HepG2 (cell line): Measurements from ENCODE around the gene RASIP1. TPM values are rescaled to one million over a fixed set of nuclear protein-coding genes. Genes with fewer than 3 reads are reported as not detected.

Experiments used
- DNMT1 ChIP-seq: sonication (generic); formaldehyde crosslinking; IDR thresholded peaks from 2 replicates; pipeline ENCODE4 v1.5.1; 2020; ENCODE audit warnings: mild to moderate bottlenecking, missing genetic modification reagents
- REXO4 ChIP-seq: sonication (generic); formaldehyde crosslinking; IDR thresholded peaks from 2 replicates; pipeline ENCODE4 v1.8.0; 2022; ENCODE audit warnings: missing genetic modification reagents, mild to moderate bottlenecking, borderline replicate concordance
- SALL1 ChIP-seq: sonication (generic); formaldehyde crosslinking; IDR thresholded peaks from 2 replicates; pipeline ENCODE4 v1.8.0; 2022; ENCODE audit warnings: mild to moderate bottlenecking, missing genetic modification reagents
- SOX6 ChIP-seq, 2 experiments: fragments of 450-650 bp in 1 of 2; sonication (generic) in 1 of 2; formaldehyde crosslinking in 1 of 2; IDR thresholded peaks; 2 replicates each; pipeline versions ENCODE4 v1.4.0 to v1.6.1; 2017 to 2020; ENCODE audit warnings: antibody characterized with exemption in 1 of 2, mild to moderate bottlenecking in 1 of 2, missing genetic modification reagents in 1 of 2
- SP2 ChIP-seq: sonication (generic); formaldehyde crosslinking; IDR thresholded peaks from 2 replicates; pipeline ENCODE4 v1.5.1; 2020; ENCODE audit warnings: mild to moderate bottlenecking, missing genetic modification reagents
- YY1 ChIP-seq: IDR thresholded peaks from 2 replicates; pipeline ENCODE4 v1.6.1; 2011; ENCODE audit warnings: low read length, low read depth, moderate library complexity, mild to moderate bottlenecking; ENCODE audit not compliant: insufficient read depth, insufficient replicate concordance
- ZEB1 ChIP-seq: IDR thresholded peaks from 2 replicates; pipeline ENCODE4 v1.6.1; 2012; ENCODE audit warnings: mild to moderate bottlenecking, low read depth, inconsistent platforms; ENCODE audit not compliant: insufficient replicate concordance
- ZMYM3 ChIP-seq: sonication (generic); formaldehyde crosslinking; IDR thresholded peaks from 2 replicates; pipeline ENCODE4 v1.5.1; 2020; ENCODE audit warnings: mild to moderate bottlenecking, missing genetic modification reagents
- ZNF224 ChIP-seq: sonication (generic); formaldehyde crosslinking; IDR thresholded peaks from 2 replicates; pipeline ENCODE4 v1.5.0; 2020; ENCODE audit warnings: mild to moderate bottlenecking, missing genetic modification reagents
- ZNF75D ChIP-seq: sonication (generic); formaldehyde crosslinking; IDR thresholded peaks from 2 replicates; pipeline ENCODE4 v1.8.1; 2023; ENCODE audit warnings: missing genetic modification reagents, mild to moderate bottlenecking, borderline replicate concordance
- ZZZ3 ChIP-seq: sonication (generic); formaldehyde crosslinking; IDR thresholded peaks from 2 replicates; pipeline ENCODE4 v1.4.0; 2020; ENCODE audit warnings: missing genetic modification reagents, mild to moderate bottlenecking, borderline replicate concordance
- polyA plus RNA-seq, 8 experiments: library from polyadenylated mRNA; depleted of rRNA in 3 of 8; stranded (reverse) in 7 of 8; unstranded in 1 of 8; fragments of >200 nt; fragmentation: Illumina TruSeq in 4 of 8; extraction: Trizol in 4 of 8; gene quantifications; 2 replicates each; pipeline versions ENCODE4 v1.2.1 to v1.2.3, GENCODE V29; 2011 to 2016; ENCODE audit warnings: low read depth in 4 of 8, missing spikeins in 1 of 8, mixed read lengths in 1 of 8; ENCODE audit not compliant: insufficient read depth in 1 of 8
- total RNA-seq, 5 experiments: library from RNA; depleted of rRNA; stranded (reverse); fragments of >200 nt; fragmentation: Illumina TruSeq; extraction: Trizol; gene quantifications; 2 replicates each; pipeline ENCODE4 v1.2.3, GENCODE V29; 2016; ENCODE audit warnings: low read depth in 1 of 5
- TF ChIP-seq, protein P1 (sequence below): sonication (generic); formaldehyde crosslinking; IDR thresholded peaks from 2 replicates; pipeline ENCODE4 v1.5.1; 2020; ENCODE audit warnings: mild to moderate bottlenecking, missing genetic modification reagents, borderline replicate concordance
- TF ChIP-seq, protein P2 (sequence below): sonication (generic); formaldehyde crosslinking; conservative IDR thresholded peaks from 2 replicates; pipeline ENCODE4 v1.4.0; 2020; ENCODE audit warnings: missing genetic modification reagents
- TF ChIP-seq, protein P3 (sequence below): sonication (generic); formaldehyde crosslinking; IDR thresholded peaks from 2 replicates; pipeline ENCODE4 v1.4.0; 2020; ENCODE audit warnings: mild to moderate bottlenecking, missing genetic modification reagents
- TF ChIP-seq, protein P4 (sequence below): fragments of 450-650 bp; IDR thresholded peaks from 2 replicates; pipeline ENCODE4 v1.6.1; 2017; ENCODE audit warnings: mild to moderate bottlenecking
- TF ChIP-seq, protein P5 (sequence below): sonication (generic); formaldehyde crosslinking; IDR thresholded peaks from 2 replicates; pipeline ENCODE4 v1.5.1; 2020; ENCODE audit warnings: mild to moderate bottlenecking, missing genetic modification reagents, moderate library complexity

The RASIP1 gene
- total and polyA plus RNA-seq, 2 of the 13 experiments (the other 11 are each of a cell fraction or from before 2014, with no cell fraction given): 0.44 to 0.58 TPM

DNA sequence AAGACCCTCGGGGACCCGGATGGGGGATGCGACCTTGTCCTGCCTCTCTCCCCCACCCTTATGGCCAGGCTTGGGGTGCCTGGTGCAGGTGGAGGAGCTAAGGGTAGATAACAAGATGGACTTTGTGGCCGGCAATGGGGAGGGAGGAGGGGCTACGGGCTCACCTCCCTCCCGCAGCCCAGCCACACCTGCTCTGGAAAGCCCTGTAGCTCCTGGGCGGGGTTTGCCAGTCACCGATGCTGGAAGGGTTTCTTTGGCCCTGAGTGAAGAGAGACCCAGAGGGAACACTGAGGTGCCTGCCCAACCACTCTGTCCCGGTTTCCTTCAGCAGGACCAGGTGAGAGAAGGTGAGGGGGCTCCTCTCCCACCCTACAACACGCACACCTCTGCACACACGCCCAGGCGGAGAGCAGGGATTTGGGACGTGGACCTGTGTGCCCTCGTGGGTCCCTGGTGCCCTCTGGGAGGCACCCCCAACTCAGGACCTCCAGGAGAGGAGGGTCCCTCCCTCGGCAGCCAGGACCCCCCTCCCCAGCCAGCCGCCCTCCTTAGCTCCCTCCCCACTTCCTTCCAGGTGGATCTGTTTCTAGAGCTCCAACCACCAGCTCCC is 44.6 kb downstream of the RASIP1 start, which contains the start of gene FUT2 (continued):
- TF ChIP-seq, protein P1, sequence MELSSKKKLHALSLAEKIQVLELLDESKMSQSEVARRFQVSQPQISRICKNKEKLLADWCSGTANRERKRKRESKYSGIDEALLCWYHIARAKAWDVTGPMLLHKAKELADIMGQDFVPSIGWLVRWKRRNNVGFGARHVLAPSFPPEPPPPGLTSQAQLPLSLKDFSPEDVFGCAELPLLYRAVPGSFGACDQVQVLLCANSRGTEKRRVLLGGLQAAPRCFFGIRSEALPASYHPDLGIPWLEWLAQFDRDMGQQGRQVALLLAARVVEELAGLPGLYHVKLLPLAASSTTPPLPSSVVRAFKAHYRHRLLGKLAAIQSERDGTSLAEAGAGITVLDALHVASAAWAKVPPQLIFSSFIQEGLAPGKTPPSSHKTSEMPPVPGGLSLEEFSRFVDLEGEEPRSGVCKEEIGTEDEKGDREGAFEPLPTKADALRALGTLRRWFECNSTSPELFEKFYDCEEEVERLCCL (CRISPR knock-in tag): no peak
- TF ChIP-seq, protein P2, sequence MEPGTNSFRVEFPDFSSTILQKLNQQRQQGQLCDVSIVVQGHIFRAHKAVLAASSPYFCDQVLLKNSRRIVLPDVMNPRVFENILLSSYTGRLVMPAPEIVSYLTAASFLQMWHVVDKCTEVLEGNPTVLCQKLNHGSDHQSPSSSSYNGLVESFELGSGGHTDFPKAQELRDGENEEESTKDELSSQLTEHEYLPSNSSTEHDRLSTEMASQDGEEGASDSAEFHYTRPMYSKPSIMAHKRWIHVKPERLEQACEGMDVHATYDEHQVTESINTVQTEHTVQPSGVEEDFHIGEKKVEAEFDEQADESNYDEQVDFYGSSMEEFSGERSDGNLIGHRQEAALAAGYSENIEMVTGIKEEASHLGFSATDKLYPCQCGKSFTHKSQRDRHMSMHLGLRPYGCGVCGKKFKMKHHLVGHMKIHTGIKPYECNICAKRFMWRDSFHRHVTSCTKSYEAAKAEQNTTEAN (CRISPR knock-in tag): no peak
- TF ChIP-seq SOX6 (IDR thresholded peaks at IDR 0.05): no peak
- TF ChIP-seq SOX6 (CRISPR knock-in tag; IDR thresholded peaks at IDR 0.05): no peak
- no peak for TF ChIP-seq ZNF75D
- no peak for TF ChIP-seq SP2 (CRISPR knock-in tag)
- TF ChIP-seq YY1: no peak
- TF ChIP-seq ZNF224 (CRISPR knock-in tag): no peak
- TF ChIP-seq REXO4 (CRISPR knock-in tag): no peak
- TF ChIP-seq, protein P3, sequence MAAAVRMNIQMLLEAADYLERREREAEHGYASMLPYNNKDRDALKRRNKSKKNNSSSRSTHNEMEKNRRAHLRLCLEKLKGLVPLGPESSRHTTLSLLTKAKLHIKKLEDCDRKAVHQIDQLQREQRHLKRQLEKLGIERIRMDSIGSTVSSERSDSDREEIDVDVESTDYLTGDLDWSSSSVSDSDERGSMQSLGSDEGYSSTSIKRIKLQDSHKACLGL (CRISPR knock-in tag): 0 out of 2 replicates have a peak, but pooled peaks have one; percentile 43
- TF ChIP-seq ZMYM3 (CRISPR knock-in tag): peak; percentile 77; the same call in 1 of the 2 replicates
- peak; percentile 9; the same call in 1 of the 2 replicates for TF ChIP-seq SALL1
- no peak for TF ChIP-seq DNMT1 (CRISPR knock-in tag)
- TF ChIP-seq, protein P4, sequence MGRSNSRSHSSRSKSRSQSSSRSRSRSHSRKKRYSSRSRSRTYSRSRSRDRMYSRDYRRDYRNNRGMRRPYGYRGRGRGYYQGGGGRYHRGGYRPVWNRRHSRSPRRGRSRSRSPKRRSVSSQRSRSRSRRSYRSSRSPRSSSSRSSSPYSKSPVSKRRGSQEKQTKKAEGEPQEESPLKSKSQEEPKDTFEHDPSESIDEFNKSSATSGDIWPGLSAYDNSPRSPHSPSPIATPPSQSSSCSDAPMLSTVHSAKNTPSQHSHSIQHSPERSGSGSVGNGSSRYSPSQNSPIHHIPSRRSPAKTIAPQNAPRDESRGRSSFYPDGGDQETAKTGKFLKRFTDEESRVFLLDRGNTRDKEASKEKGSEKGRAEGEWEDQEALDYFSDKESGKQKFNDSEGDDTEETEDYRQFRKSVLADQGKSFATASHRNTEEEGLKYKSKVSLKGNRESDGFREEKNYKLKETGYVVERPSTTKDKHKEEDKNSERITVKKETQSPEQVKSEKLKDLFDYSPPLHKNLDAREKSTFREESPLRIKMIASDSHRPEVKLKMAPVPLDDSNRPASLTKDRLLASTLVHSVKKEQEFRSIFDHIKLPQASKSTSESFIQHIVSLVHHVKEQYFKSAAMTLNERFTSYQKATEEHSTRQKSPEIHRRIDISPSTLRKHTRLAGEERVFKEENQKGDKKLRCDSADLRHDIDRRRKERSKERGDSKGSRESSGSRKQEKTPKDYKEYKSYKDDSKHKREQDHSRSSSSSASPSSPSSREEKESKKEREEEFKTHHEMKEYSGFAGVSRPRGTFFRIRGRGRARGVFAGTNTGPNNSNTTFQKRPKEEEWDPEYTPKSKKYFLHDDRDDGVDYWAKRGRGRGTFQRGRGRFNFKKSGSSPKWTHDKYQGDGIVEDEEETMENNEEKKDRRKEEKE: no peak
- peak; percentile 72 for TF ChIP-seq ZEB1
- TF ChIP-seq, protein P5, sequence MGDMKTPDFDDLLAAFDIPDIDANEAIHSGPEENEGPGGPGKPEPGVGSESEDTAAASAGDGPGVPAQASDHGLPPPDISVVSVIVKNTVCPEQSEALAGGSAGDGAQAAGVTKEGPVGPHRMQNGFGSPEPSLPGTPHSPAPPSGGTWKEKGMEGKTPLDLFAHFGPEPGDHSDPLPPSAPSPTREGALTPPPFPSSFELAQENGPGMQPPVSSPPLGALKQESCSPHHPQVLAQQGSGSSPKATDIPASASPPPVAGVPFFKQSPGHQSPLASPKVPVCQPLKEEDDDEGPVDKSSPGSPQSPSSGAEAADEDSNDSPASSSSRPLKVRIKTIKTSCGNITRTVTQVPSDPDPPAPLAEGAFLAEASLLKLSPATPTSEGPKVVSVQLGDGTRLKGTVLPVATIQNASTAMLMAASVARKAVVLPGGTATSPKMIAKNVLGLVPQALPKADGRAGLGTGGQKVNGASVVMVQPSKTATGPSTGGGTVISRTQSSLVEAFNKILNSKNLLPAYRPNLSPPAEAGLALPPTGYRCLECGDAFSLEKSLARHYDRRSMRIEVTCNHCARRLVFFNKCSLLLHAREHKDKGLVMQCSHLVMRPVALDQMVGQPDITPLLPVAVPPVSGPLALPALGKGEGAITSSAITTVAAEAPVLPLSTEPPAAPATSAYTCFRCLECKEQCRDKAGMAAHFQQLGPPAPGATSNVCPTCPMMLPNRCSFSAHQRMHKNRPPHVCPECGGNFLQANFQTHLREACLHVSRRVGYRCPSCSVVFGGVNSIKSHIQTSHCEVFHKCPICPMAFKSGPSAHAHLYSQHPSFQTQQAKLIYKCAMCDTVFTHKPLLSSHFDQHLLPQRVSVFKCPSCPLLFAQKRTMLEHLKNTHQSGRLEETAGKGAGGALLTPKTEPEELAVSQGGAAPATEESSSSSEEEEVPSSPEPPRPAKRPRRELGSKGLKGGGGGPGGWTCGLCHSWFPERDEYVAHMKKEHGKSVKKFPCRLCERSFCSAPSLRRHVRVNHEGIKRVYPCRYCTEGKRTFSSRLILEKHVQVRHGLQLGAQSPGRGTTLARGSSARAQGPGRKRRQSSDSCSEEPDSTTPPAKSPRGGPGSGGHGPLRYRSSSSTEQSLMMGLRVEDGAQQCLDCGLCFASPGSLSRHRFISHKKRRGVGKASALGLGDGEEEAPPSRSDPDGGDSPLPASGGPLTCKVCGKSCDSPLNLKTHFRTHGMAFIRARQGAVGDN (CRISPR knock-in tag): peak; percentile 46
- TF ChIP-seq ZZZ3 (CRISPR knock-in tag): no peak
